CD4-positive, alpha-beta T cell treated with Interleukin-1 beta for 1 hour (primary cell): ENCODE data around the gene ARIH2.
"Not testable (repeated sequence)": the region's sequence is repeated elsewhere in the genome, so short reads cannot be mapped to it uniquely, and the experiment has no call there.

Experiments
- DNase-seq, 2 donors: peaks; one replicate each; pipeline ENCODE4 v3.0.0-alpha.2; 2020 to 2022

ARIH2 gene

GRCh38 chr3:49005998-49006397 lies 87.4 kb downstream of the ARIH2 start:
- no peak for DNase-seq

GRCh38 chr3:49006408-49007067 lies 87.9 kb downstream of the ARIH2 start:
- DNase-seq = no peak

GRCh38 chr3:49007068-49007770 lies 88.6 kb downstream of the ARIH2 start, which contains the start of gene WDR6:
Gene WDR6, plus strand, starts transcription at chr3:49007391. Its CDS starts 41 bp downstream, at chr3:49007432.
- DNase-seq = peak; percentile 97 to 98

- DNase-seq = peak; percentile 89 to 92
Measured at GRCh38 chr3:49007771-49008528, 89.3 kb downstream of the ARIH2 start.

- not testable (repeated sequence) for DNase-seq
Measured at GRCh38 chr3:49008627-49009026, 90.0 kb downstream of the ARIH2 start.

GRCh38 chr3:49009396-49009795 lies 90.8 kb downstream of the ARIH2 start:
- no peak for DNase-seq

GRCh38 chr3:49012441-49013017 lies 93.9 kb downstream of the ARIH2 start:
- DNase-seq = no peak

GRCh38 chr3:49013113-49013737 lies 94.6 kb downstream of the ARIH2 start:
- no peak for DNase-seq

- DNase-seq = peak; percentile 51 to 66
Measured at GRCh38 chr3:49013738-49014660, 95.4 kb downstream of the ARIH2 start.

GRCh38 chr3:49015072-49015471 lies 96.4 kb downstream of the ARIH2 start:
- no peak for DNase-seq

GRCh38 chr3:49015765-49016164 lies 97.1 kb downstream of the ARIH2 start:
- no peak for DNase-seq

- no peak for DNase-seq
Measured at GRCh38 chr3:49016414-49017228, 98.0 kb downstream of the ARIH2 start.

- DNase-seq = no peak
Measured at GRCh38 chr3:49017229-49017970, 98.8 kb downstream of the ARIH2 start.

GRCh38 chr3:49017971-49018706 lies 99.5 kb downstream of the ARIH2 start, which contains the start of gene DALRD3:
Gene DALRD3, minus strand, starts transcription at chr3:49018580. Its CDS starts 16 bp downstream, at chr3:49018564.
- peak; percentile 51 to 68 for DNase-seq

GRCh38 chr3:49018707-49019006 lies 100.0 kb downstream of the ARIH2 start:
- DNase-seq = no peak

- no peak for DNase-seq
Measured at GRCh38 chr3:49019941-49020329, 101.3 kb downstream of the ARIH2 start.

GRCh38 chr3:49020330-49021212 lies 101.9 kb downstream of the ARIH2 start:
- DNase-seq = peak; percentile 42 to 54

GRCh38 chr3:49021213-49021812 lies 102.7 kb downstream of the ARIH2 start:
- DNase-seq = peak; percentile 99
